Measurements from ENCODE around the gene MRTFB. TPM values are rescaled to one million over a fixed set of nuclear protein-coding genes. Genes with fewer than 3 reads are reported as not detected.

MRTFB gene
- total and polyA plus RNA-seq, 2 experiments from 2014 or later = 13.9 to 22.2 TPM

DNA sequence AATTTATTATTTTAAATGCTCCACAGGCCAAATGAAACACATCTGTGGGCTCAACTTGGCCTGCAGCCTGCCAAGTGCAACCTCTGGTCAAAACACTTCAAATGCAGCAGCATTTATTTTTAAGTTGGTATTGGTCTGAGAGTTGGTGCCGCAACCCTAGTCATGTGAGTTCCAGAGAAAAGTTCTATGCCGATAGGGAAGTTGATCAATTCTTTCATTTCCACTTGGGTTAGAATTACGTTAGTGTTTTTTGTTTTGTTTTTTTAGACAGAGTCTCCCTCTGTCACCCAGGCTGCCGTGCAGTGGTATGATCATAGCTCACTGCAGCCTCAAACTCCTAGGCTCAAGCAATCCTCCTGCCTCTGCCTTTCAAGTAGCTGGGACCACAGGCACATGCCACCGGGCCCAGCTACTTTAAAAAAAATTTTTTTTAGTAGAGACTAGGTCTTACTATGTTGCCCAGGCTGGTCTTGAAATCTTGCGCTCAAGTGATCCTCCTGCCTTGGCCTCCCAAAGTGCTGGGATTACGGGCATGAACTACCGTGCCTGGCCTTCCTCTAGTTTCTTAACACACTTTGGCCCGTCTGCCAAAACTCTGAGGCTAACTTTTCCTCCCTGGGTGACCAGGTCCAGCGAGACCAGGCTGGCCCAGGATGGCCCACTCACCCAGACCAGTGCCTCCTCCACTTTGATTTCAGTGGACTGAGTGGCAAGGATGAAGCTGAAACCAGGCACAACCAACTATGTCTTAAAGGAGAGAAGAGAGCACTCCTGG lies 221.1 kb downstream of the MRTFB start:
- H3K4me3 ChIP-seq = no peak overlapping the region
- no peaks in the 10 kb centered on the region for H3K4me1 Mint-ChIP-seq
- no peak overlapping the region for H3K27ac Mint-ChIP-seq
- H3K4me3 Mint-ChIP-seq = no peak overlapping the region
- H3K27ac ChIP-seq (ENCODE audit: low read depth) = no peak overlapping the region
- no peak for TF ChIP-seq NANOG (IDR thresholded peaks at IDR 0.05; ENCODE audit: borderline replicate concordance)
- TF ChIP-seq EZH2phosphoT487 (IDR thresholded peaks at IDR 0.05; ENCODE audit: unreplicated experiment) = no peak
- H3K9me3 Mint-ChIP-seq = peaks cover 7% of the 10 kb centered on the region; the same call in 2 of the 3 replicates
- H3F3A ChIP-seq (replicated peaks; ENCODE audit: low read depth) = no peaks in the 10 kb centered on the region
- no peaks in the 10 kb centered on the region for H3K79me2 ChIP-seq (replicated peaks; ENCODE audit: insufficient read depth)
- H4K20me1 ChIP-seq (replicated peaks; ENCODE audit: insufficient read depth) = no peaks in the 10 kb centered on the region
- peaks cover 4% of the 10 kb centered on the region; the same call in 1 of the 2 replicates for H3K4me1 ChIP-seq (ENCODE audit: insufficient read depth)
- peaks cover 5% of the 10 kb centered on the region for H3K27me3 Mint-ChIP-seq (ENCODE audit: insufficient read depth, low read depth, poor library complexity)
- ATAC-seq (no peak), DNase-seq (ENCODE audit: low spot score) (no peak)
- H2AFZ ChIP-seq = no peak overlapping the region
- H3K9me2 ChIP-seq (ENCODE audit: insufficient read depth) = no peaks in the 10 kb centered on the region
- no peak overlapping the region for H3K4me2 ChIP-seq
- H3K27me3 ChIP-seq (ENCODE audit: insufficient read depth) = no peaks in the 10 kb centered on the region; the same call in 1 of the 2 replicates
- H3K36me3 Mint-ChIP-seq (ENCODE audit: low read depth) = peaks cover 3% of the 10 kb centered on the region; the same call in 2 of the 3 replicates
- H3K36me3 ChIP-seq (ENCODE audit: insufficient read depth) = no peaks in the 10 kb centered on the region

DNA sequence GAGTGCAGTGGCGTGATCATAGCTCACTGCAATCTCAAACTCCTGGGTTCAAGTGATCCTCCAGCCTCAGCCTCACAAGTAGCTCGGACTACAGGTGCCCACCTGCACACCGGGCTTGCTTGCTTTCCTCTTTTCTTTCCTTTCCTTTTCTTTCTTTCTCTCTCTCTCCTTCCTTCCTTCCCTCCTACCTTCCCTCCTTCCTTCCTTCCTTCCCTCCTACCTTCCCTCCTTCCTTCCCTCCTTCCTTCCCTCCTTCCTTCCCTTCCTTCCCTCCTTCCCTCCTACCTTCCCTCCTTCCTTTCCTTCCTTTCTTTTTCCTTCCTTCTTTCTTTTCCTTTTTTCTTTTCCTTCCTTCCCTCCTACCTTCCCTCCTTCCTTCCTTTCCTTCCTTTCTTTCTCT lies 225.5 kb downstream of the MRTFB start:
- Histone ChIP-seq H3K36me3 (ENCODE audit: insufficient read depth) (no peaks in the 10 kb centered on the region), H3K4me2 (no peak overlapping the region), H3K27me3 (ENCODE audit: insufficient read depth) (0 out of 2 replicates have a peak, but pooled peaks cover 7% of the 10 kb centered on the region), H3F3A (replicated peaks; ENCODE audit: low read depth) (peaks cover 7% of the 10 kb centered on the region; the same call in 1 of the 2 replicates), H3K9me2 (ENCODE audit: insufficient read depth) (no peaks in the 10 kb centered on the region), H2AFZ (no peak overlapping the region), H3K4me1 (ENCODE audit: insufficient read depth) (peaks cover 9% of the 10 kb centered on the region; the same call in 1 of the 2 replicates), H3K27ac (ENCODE audit: low read depth) (no peak overlapping the region), H3K4me3 (no peak overlapping the region), H4K20me1 (replicated peaks; ENCODE audit: insufficient read depth) (no peaks in the 10 kb centered on the region), H3K79me2 (replicated peaks; ENCODE audit: insufficient read depth) (no peaks in the 10 kb centered on the region)
- Mint-ChIP-seq H3K36me3 (ENCODE audit: low read depth) (no peaks in the 10 kb centered on the region), H3K4me1 (peaks cover 13% of the 10 kb centered on the region), H3K4me3 (no peak overlapping the region), H3K27ac (no peak overlapping the region), H3K9me3 (no peaks in the 10 kb centered on the region), H3K27me3 (ENCODE audit: insufficient read depth, low read depth, poor library complexity) (peaks cover 16% of the 10 kb centered on the region)
- DNase-seq (ENCODE audit: low spot score) = no peak
- no peak for ATAC-seq
- TF ChIP-seq POLR2AphosphoS5 (IDR thresholded peaks at IDR 0.05; ENCODE audit: low read depth) (no peak), EZH2phosphoT487 (IDR thresholded peaks at IDR 0.05; ENCODE audit: unreplicated experiment) (no peak), REST (IDR thresholded peaks at IDR 0.05; ENCODE audit: unreplicated experiment) (no peak), JUNB (IDR thresholded peaks at IDR 0.05; ENCODE audit: unreplicated experiment) (no peak), EZH2 (IDR thresholded peaks at IDR 0.05; ENCODE audit: low read depth, unreplicated experiment) (no peak), STAT1 (IDR thresholded peaks at IDR 0.05; ENCODE audit: unreplicated experiment) (no peak), NANOG (IDR thresholded peaks at IDR 0.05; ENCODE audit: borderline replicate concordance) (no peak), ZNF114 (CRISPR knock-in tag; IDR thresholded peaks at IDR 0.05) (no peak), ZNF331 (CRISPR knock-in tag; IDR thresholded peaks at IDR 0.05; ENCODE audit: low read depth) (no peak), ETS1 (IDR thresholded peaks at IDR 0.05) (no peak)
- TF ChIP-seq, protein P1, sequence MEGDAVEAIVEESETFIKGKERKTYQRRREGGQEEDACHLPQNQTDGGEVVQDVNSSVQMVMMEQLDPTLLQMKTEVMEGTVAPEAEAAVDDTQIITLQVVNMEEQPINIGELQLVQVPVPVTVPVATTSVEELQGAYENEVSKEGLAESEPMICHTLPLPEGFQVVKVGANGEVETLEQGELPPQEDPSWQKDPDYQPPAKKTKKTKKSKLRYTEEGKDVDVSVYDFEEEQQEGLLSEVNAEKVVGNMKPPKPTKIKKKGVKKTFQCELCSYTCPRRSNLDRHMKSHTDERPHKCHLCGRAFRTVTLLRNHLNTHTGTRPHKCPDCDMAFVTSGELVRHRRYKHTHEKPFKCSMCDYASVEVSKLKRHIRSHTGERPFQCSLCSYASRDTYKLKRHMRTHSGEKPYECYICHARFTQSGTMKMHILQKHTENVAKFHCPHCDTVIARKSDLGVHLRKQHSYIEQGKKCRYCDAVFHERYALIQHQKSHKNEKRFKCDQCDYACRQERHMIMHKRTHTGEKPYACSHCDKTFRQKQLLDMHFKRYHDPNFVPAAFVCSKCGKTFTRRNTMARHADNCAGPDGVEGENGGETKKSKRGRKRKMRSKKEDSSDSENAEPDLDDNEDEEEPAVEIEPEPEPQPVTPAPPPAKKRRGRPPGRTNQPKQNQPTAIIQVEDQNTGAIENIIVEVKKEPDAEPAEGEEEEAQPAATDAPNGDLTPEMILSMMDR (conservative IDR thresholded peaks at IDR 0.05; ENCODE audit: low read depth in 2 of 2) = no peak
